GM19438 (cell line): ENCODE data around the gene PADI3.

Experiments
- ATAC-seq: cut with Tn5 transposase; IDR thresholded peaks from one replicate; pipeline ENCODE4 v1.9.1; 2021; ENCODE audit warnings: low read depth; ENCODE audit not compliant: unreplicated experiment

PADI3 gene

DNA sequence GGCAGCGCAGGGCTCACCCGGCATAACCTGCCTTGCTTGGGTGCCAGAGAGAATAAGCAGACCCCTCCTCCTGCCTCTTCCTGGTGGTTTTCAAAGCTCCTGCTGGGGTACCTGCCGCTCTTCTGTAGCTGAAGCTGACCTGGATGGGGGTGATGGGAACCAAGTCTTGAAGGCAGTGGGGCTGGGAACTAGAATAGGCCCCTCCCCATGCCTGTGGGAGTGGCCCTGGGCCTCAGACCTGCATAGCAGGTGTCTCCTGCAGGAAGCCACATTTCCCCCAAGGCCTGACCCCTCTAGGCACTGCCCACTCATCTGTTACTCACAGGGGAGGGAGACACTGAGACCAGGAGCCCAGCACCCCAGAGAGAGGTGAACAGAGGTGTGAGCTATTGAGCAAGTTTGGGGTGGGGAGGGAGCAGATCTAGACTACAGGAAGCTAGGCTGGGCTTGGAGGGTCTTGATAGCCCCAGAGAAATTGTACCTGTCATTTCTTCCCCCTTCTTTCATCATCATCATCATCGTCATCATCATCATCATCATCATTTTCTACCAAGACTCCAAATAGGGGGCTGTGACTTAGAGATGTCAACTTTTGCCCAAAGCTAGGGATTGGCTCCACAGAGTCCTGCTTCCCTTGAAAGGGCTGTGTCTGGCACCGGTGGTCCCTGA, 33.9 kb upstream of the PADI3 start:
- no peak for ATAC-seq

- no peak for ATAC-seq
Measured at GRCh38 chr1:17215545-17215890, 33.4 kb upstream of the PADI3 start.

GRCh38 chr1:17216078-17216477, 32.8 kb upstream of the PADI3 start:
- no peak for ATAC-seq

DNA sequence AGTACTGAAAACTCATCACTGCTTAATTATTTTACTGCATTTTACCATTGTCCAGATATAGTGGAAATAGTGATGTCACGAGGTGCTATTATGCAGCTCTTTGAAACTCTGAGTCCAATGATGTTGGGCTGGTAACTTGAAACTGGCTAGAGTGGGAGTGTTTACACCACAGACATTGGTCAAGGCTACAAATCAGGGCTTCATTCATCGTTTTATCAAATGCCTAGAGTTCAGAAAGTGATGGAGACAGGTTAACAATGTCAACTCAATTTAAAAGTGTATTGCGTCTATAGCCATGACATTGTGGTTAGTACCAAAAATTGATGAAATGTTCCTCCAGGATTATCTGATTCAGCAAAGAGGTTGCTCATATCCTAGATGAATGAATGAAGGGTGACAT, 31.3 kb upstream of the PADI3 start:
- ATAC-seq: no peak

- ATAC-seq: no peak
Measured at GRCh38 chr1:17218939-17219338, 30.0 kb upstream of the PADI3 start.

DNA sequence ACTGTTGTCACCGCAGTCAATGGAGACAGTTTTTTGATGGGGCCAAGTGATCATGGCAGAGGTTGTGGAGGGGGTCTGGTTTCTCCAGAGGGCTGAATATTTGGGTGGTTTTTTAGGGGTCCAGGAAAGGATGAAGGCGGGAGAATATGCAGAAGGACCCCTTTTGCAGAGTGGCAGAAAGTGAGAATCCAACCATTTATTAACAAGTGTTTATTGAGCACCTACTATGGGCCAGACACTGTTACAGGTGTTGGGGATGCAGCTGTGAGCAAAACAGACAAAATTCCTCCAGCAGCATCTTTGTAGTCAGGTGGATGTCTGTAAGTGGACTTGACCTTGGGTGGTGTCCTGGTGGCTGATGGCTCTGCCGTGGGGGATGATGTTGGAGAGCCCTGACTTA, 28.6 kb upstream of the PADI3 start:
- ATAC-seq: no peak

DNA sequence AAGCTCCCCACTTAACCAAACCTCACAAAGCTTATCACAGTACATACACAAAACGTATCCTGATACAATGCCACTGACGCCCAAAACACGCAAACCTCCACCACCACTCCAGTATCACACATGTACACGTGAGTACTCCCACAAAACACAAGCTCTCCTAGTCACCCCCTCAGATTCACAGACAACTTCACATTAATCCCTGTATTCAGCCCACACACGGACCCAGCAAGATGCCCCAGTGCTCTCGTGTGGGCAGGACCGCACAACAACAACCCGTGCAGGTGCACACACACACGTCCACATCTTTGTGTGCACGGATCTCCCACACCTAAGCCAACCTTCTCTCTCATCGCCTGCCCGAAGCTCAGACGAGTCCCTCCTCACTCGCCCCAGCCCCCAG, 26.3 kb upstream of the PADI3 start:
- no peak for ATAC-seq

DNA sequence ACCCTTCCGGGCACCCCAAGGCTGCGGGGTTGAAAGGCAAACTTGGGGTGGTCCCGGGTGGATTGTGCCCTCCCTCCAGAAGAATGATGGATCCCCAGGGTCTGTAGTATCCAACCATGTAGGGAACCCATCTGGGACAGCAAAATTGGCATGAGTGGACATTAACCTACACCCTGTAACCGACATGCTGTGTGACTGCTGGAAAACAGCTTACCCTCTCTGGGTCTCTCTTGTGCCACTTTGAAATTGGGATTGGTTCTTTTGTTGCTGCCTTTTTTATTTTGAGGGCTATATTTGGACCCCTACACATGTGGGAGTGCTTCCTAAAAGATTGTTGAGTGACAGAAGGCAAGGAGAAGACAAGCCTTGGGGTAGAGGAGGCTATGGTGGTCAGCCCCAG, 24.5 kb upstream of the PADI3 start:
- ATAC-seq: no peak

DNA sequence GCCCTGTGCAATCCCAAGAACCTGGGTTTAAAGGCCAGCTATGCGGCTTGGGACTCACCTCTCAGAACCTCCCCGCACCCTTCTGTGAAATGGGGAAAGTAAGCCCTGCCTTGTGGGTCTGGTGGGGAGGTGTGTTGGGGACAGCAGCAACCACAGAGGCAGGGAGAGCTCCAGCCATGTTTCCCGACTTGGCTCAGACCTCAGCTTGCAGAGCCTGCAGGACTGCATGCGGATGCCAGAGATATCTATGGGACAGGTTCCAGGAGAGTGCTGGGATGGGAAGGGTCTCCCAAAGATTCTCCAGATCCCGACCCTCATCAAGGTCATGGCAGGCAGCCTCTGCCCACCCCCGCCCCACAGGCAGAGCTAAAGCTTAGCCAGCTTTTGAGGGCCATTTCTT, 23.8 kb upstream of the PADI3 start:
- no peak for ATAC-seq

- ATAC-seq: no peak
Measured at GRCh38 chr1:17227358-17227915, 21.5 kb upstream of the PADI3 start.

DNA sequence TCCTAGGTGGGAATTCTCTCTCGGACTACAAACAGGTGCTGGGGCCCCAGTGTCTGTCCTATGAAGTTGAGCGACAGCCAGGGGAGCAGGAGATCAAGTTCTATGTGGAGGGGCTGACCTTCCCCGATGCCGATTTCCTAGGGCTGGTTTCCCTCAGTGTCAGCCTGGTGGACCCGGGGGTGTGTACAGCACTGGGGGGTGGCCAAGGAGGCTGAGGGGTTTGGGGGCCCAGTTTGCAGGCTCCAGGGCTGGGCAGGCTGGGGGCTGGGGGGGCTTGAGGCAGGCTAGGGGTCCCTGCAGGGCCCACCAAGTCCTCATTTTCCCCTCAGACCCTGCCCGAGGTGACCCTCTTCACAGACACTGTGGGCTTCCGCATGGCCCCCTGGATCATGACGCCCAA, 20.3 kb upstream of the PADI3 start:
- no peak for ATAC-seq

DNA sequence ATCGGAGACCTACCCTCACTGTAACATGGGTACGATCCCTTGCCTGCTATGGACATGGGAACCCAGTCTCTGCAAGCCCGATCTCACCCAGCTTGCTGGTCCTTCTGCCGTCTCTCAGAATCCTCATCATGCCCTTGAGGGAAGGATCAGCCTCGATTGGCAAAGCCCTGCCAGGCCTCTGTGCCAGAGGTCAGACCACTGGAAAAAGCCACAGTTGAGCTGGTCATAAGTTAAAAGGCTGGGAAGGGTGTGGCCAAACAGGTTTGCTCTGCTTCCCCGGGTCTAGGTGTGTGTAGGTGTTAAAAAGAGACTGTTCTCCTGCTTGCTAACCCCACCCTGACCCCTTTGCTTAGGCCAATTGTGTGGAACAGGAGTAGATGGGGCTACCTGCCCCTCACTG, 19.5 kb upstream of the PADI3 start:
- no peak for ATAC-seq

GRCh38 chr1:17230106-17230505, 18.8 kb upstream of the PADI3 start:
- no peak for ATAC-seq

DNA sequence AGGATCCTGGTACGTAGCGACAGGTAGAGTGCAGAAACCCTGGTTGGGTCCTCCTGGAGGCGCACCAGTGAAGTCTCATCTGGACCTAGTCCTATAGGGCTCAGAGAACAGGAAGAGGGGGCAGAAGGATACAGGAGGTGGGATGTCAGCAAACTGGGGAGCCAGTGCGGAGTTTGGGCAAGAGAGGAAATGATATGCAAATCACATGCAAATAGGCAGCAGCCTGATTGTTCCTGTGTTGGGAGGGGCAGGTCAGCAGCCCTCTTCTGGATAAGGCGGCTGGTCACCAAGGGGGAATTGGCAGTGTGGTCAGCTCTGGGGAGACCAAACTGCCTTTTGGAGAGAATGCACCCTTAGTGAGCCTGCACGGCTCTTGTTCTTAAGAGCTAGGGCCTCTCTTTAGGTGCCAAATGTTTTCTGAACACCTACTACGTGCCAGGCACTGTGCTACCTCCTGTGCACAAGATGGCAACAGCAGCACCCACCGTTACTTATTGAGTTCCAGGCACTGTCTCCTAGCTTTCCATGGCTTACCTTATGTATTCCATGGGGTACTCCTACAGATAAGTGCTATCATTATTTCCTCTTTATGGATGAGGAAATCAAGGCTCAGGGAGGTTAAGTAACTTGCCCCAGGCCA, 18.1 kb upstream of the PADI3 start:
- ATAC-seq: no peak

- no peak for ATAC-seq
Measured at GRCh38 chr1:17232759-17233661, 15.9 kb upstream of the PADI3 start.

GRCh38 chr1:17233675-17234320, 15.1 kb upstream of the PADI3 start:
- ATAC-seq: no peak

DNA sequence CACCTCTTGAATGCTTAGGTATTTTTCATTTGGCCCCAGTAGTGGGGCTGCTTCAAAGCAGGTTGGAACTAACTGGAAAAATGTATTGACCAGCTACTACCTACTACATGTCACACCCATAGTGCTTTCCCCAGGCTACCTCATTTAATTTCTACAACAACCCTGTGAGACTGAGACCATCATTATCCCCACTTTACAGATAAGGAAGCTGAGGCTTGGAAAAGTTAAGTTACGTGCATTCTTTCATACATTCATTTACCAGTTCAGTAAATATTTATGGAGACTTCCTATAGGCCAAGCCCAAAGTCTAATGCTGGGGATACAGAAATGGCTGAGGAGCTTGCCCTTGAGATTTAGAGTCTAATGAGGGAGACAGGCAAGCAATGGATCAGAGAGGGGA, 14.5 kb upstream of the PADI3 start:
- ATAC-seq: no peak

DNA sequence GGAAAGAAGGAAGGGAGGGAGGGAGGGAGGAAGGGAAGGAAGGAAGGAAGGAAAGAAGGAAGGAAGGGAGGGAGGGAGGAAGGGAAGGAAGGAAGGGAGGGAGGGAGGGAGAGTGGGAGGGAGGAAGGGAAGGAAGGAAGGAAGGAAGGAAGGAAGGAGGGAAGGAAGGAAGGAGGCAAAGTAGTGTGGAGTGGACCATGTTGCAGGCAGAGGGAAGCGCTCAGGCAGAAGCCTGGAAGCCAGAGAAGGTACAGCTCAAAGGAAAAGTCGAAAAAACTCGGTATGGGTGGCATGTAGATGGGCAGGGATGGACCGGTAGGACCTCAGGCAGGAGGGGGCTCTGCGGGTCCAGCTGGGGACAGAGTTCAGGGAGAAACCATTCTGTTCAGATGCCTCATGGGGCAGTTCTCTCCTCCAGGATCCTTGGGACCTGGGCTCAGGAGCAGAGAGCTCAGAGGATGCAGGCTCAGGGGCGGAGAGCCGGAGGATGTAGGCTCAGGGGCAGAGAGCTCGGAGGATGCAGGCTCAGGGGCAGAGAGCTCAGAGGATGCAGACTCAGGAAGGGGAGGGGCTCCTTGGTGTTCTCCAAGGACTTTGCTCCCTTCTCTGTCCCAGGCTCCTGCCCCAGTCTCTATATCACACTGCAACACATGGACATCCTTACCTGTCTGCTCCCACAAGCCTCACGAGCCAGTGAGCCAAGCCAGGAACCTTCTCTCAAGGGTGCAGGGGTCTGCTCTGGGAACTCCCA, 13.6 kb upstream of the PADI3 start:
- no peak for ATAC-seq

- ATAC-seq: no peak
Measured at GRCh38 chr1:17236779-17237560, 11.9 kb upstream of the PADI3 start.

DNA sequence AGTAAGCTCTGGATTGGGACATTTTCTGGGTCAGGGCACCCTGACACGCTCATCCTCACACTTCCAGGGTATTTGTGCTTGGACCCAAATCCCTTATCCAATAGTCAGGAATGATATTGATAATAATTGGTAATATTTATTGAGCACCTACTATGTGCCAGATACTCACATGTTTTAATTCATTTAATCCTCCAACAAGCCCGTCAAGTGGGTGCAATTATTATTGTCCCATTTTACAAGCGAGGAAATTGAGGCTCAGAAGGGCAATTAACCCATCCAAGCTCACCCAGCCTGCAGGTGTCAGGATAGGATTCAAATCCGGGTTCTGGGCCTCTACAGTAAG, 11.4 kb upstream of the PADI3 start:
- ATAC-seq: no peak
